Stimulated activated CD8-positive, alpha-beta memory T cell treated with anti-CD3 and anti-CD28 coated beads, Interleukin-2, amount 100 ng/mL, for 1 hour (primary cell): Measurements from ENCODE around the gene NEK6.

ENCODE experiments used
- DNase-seq, 2 donors: peaks; one replicate each; pipeline ENCODE4 v3.0.0-alpha.2; 2020; ENCODE audit warnings: low read depth in 2 of 2

Gene NEK6

GRCh38 chr9:124261736-124262648 is 4.2 kb downstream of the NEK6 start:
- no peak for DNase-seq

- DNase-seq: no peak
Observed at GRCh38 chr9:124262649-124262972, 4.9 kb downstream of the NEK6 start.

- DNase-seq: no peak
Observed at GRCh38 chr9:124263213-124263612, 5.5 kb downstream of the NEK6 start.

- DNase-seq: no peak
Observed at GRCh38 chr9:124263800-124264426, 6.2 kb downstream of the NEK6 start.

GRCh38 chr9:124264823-124265233 is 7.1 kb downstream of the NEK6 start:
- no peak for DNase-seq

GRCh38 chr9:124265551-124265950 is 7.8 kb downstream of the NEK6 start:
- no peak for DNase-seq

- DNase-seq: no peak
Observed at GRCh38 chr9:124266139-124266825, 8.5 kb downstream of the NEK6 start.

- no peak for DNase-seq
Observed at GRCh38 chr9:124266826-124267201, 9.1 kb downstream of the NEK6 start.

GRCh38 chr9:124267271-124267807 is 9.6 kb downstream of the NEK6 start:
- DNase-seq: no peak

- DNase-seq: no peak
Observed at GRCh38 chr9:124268248-124268647, 10.5 kb downstream of the NEK6 start.

GRCh38 chr9:124268661-124269060 is 10.9 kb downstream of the NEK6 start:
- no peak for DNase-seq

GRCh38 chr9:124269556-124269955 is 11.8 kb downstream of the NEK6 start:
- DNase-seq: no peak

GRCh38 chr9:124270504-124271335 is 13.0 kb downstream of the NEK6 start:
- no peak for DNase-seq

- DNase-seq: no peak
Observed at GRCh38 chr9:124271660-124272059, 13.9 kb downstream of the NEK6 start.

- no peak for DNase-seq
Observed at GRCh38 chr9:124272118-124272517, 14.4 kb downstream of the NEK6 start.

- DNase-seq: no peak
Observed at GRCh38 chr9:124272979-124273378, 15.2 kb downstream of the NEK6 start.

GRCh38 chr9:124273427-124274160 is 15.8 kb downstream of the NEK6 start:
- no peak for DNase-seq

GRCh38 chr9:124274226-124274625 is 16.5 kb downstream of the NEK6 start:
- DNase-seq: no peak

- no peak for DNase-seq
Observed at GRCh38 chr9:124274738-124275137, 17.0 kb downstream of the NEK6 start.

GRCh38 chr9:124277420-124277819 is 19.7 kb downstream of the NEK6 start:
- DNase-seq: no peak

GRCh38 chr9:124278054-124278540 is 20.3 kb downstream of the NEK6 start:
- DNase-seq: no peak
